Activated CD8-positive, alpha-beta T cell treated with anti-CD3 and anti-CD28 coated beads, Interleukin-2, amount 10 ng/mL, durations not matched to agents 7 days and 5 days (primary cell): Measurements from ENCODE around the gene LDLRAD3. TPM values are rescaled to one million over a fixed set of nuclear protein-coding genes. Genes with fewer than 3 reads are reported as not detected.

Source experiments
- ATAC-seq: fragments of 150-1000 bp; cut with Tn5 transposase; one replicate; pipeline ENCODE4 v1.10.0; 2021; ENCODE audit warnings: moderate library complexity
- CTCF ChIA-PET: fragments of 350-600 bp; sonication (Branson Sonifier 250); formaldehyde crosslinking; loops from one replicate; lab custom pipeline; 2021; ENCODE audit warnings: antibody characterized with exemption; lab: Charles Lee
- POLR2A ChIA-PET: fragments of 350-600 bp; sonication (Branson Sonifier 250); formaldehyde crosslinking; loops from one replicate; lab custom pipeline; 2021; ENCODE audit warnings: antibody characterized with exemption; lab: Charles Lee
- DNase-seq: peaks from one replicate; pipeline ENCODE4 v3.0.0-alpha.2; 2020
- H3K27ac Mint-ChIP-seq: one replicate; pipeline ENCODE4 v1.8.0; 2021; ENCODE audit warnings: mild to moderate bottlenecking, mixed read lengths
- H3K27me3 Mint-ChIP-seq: one replicate; pipeline ENCODE4 v1.8.0; 2021; ENCODE audit warnings: low read depth, mixed read lengths
- H3K36me3 Mint-ChIP-seq: one replicate; pipeline ENCODE4 v1.8.0; 2021; ENCODE audit warnings: low read depth, mixed read lengths
- H3K4me1 Mint-ChIP-seq: one replicate; pipeline ENCODE4 v1.8.0; 2021; ENCODE audit warnings: low read depth, mixed read lengths
- H3K4me3 Mint-ChIP-seq: one replicate; pipeline ENCODE4 v1.8.0; 2021; ENCODE audit warnings: mild to moderate bottlenecking, mixed read lengths
- H3K9me3 Mint-ChIP-seq: one replicate; pipeline ENCODE4 v1.8.0; 2022; ENCODE audit warnings: mixed read lengths; ENCODE audit not compliant: insufficient read depth
- total RNA-seq, 2 experiments: library from RNA; stranded (reverse); gene quantifications; one replicate each; pipeline ENCODE4 v1.2.3, GENCODE V29; 2021

LDLRAD3 gene
- total RNA-seq, 2 experiments from 2014 or later, result 0.21 TPM; not detected in 1

DNA sequence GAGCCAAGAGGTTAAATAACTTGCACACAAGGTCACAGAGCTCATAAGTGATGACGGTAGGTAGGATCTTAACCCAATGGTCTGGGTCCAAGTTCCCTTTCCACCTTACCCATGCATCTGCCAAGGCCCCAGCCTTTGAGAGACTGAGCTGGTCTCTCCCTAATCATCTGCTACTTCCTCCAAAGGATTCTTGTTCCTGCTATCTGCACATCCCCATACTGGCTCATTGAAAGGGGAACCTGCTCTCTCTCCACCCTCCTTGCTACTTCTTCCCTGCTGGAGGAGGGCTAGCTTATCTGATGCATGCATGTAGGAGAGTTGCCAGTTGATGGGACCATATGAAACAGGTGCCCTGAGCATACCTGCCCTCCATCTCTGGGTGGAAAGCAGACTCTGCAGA is 297.6 kb downstream of the LDLRAD3 start:
- ChIA-PET POLR2A (no interaction called here), CTCF (no interaction called here)
- Mint-ChIP-seq H3K36me3 (no peaks in the 10 kb centered on the region), H3K4me1 (no peaks in the 10 kb centered on the region), H3K27ac (no peak overlapping the region), H3K9me3 (no peaks in the 10 kb centered on the region), H3K4me3 (no peak overlapping the region), H3K27me3 (no peaks in the 10 kb centered on the region)
- ATAC-seq (no peak), DNase-seq (no peak)

DNA sequence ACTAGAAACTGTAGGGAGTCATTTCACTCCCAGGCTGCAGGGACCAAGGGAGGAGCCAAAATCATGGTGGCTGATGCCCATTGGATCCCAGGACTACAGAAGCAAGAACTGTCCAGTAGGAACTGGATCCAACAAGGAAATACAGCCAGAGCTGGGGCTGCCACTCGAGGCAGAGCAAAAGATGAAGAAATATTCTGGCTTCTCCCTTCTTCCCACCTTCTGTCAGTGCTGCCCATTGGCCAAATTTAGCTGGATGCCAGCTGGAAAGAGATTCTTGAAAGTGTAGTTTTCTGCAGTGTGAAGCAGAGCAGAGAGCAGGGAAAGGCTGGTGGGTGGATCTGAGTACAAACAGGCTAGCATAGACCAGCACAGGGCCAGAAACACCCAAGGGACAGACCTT is 299.8 kb downstream of the LDLRAD3 start:
- no peak for ATAC-seq
- CTCF ChIA-PET, result no interaction called here

DNA sequence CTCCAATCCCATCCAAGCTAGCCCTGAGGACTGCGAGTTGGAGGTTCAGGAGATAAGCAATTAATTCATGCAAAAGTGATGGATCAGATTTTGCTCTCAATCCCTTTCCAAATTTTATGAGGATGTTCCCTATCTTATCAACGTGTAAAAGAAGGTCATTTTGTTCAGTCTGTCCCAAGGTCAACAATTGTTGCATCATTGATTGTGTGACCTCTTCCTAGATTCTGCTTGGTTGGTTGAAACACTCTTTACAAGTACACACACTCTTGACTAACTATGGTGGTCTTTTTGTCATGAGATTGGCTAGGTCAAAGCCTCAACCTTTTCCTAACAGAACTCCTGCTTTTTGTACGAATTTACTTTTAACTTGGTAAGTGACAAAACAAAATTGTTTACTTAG is 303.6 kb downstream of the LDLRAD3 start:
- H3K36me3 Mint-ChIP-seq, result no peaks in the 10 kb centered on the region
- CTCF ChIA-PET, result no interaction called here
- POLR2A ChIA-PET, result no interaction called here
- no peaks in the 10 kb centered on the region for H3K4me1 Mint-ChIP-seq
- DNase-seq (no peak), ATAC-seq (no peak)
- peaks cover 18% of the 10 kb centered on the region for H3K27me3 Mint-ChIP-seq
- no peaks in the 10 kb centered on the region for H3K9me3 Mint-ChIP-seq
- no peak overlapping the region for H3K27ac Mint-ChIP-seq
- H3K4me3 Mint-ChIP-seq, result no peak overlapping the region

More for the DNA sequence above, 299.8 kb downstream of the LDLRAD3 start:
- no peaks in the 10 kb centered on the region for H3K9me3 Mint-ChIP-seq
- POLR2A ChIA-PET, result no interaction called here
- no peak overlapping the region for H3K27ac Mint-ChIP-seq
- no peaks in the 10 kb centered on the region for H3K4me1 Mint-ChIP-seq
- no peaks in the 10 kb centered on the region for H3K36me3 Mint-ChIP-seq
- peaks cover 12% of the 10 kb centered on the region for H3K27me3 Mint-ChIP-seq
- no peak for DNase-seq
- no peak overlapping the region for H3K4me3 Mint-ChIP-seq

DNA sequence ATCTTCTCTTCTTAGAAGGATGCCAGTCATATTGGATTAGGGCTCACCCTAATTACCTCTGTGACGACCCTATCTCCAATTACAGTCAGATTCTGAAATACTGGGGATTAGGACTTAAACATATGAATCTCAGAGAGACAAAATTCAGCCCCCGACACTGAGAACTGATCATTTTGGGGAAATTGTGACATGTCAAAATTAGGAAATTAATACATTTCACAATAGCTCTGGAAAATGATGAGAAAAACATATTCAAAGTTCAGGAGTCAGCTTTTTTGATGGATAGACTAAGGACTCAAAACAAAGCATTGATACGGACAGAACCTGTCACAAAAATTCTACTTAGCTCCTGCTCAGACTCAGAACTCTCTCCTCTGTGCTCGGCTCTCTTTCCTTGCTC is 304.6 kb downstream of the LDLRAD3 start:
- no peak for DNase-seq
- no peak overlapping the region for H3K4me3 Mint-ChIP-seq
- H3K27ac Mint-ChIP-seq, result no peak overlapping the region
- ATAC-seq, result no peak
- H3K27me3 Mint-ChIP-seq, result peaks cover 18% of the 10 kb centered on the region
- H3K36me3 Mint-ChIP-seq, result no peaks in the 10 kb centered on the region
- no peaks in the 10 kb centered on the region for H3K9me3 Mint-ChIP-seq
- ChIA-PET POLR2A (no interaction called here), CTCF (interaction anchor here (0.6 to 1.1 kb wide), 2 partner anchors 18 to 19 kb away, joined by 3 read pairs; no protein-coding TSS in a partner anchor)
- H3K4me1 Mint-ChIP-seq, result no peaks in the 10 kb centered on the region

DNA sequence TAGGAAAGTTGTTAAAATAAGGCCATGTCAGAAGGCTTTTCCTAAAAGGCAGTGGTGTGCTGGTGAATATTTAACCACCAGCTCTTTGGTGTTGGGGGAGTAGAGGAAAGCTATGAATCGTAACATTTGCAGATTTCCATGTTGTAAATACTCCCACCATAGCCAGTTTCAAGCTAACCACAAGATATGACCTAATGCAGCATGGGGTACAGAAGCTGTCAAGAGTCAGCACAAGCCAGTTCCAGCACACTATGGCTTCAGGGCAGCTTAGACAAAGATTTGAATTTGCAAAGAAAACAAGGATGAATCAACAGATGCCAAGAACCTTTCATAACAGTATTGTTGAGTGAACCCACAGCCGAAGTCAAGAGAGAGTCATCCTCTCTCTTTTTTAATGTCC is 305.4 kb downstream of the LDLRAD3 start:
- H3K4me3 Mint-ChIP-seq, result no peak overlapping the region
- ATAC-seq (no peak), DNase-seq (no peak)
- no peaks in the 10 kb centered on the region for H3K4me1 Mint-ChIP-seq
- H3K36me3 Mint-ChIP-seq, result no peaks in the 10 kb centered on the region
- ChIA-PET POLR2A (no interaction called here), CTCF (interaction anchor here (1.0 to 1.1 kb wide), 2 partner anchors 17 to 18 kb away, joined by 3 to 4 read pairs; no protein-coding TSS in a partner anchor)
- H3K9me3 Mint-ChIP-seq, result no peaks in the 10 kb centered on the region
- no peak overlapping the region for H3K27ac Mint-ChIP-seq
- peaks cover 18% of the 10 kb centered on the region for H3K27me3 Mint-ChIP-seq

DNA sequence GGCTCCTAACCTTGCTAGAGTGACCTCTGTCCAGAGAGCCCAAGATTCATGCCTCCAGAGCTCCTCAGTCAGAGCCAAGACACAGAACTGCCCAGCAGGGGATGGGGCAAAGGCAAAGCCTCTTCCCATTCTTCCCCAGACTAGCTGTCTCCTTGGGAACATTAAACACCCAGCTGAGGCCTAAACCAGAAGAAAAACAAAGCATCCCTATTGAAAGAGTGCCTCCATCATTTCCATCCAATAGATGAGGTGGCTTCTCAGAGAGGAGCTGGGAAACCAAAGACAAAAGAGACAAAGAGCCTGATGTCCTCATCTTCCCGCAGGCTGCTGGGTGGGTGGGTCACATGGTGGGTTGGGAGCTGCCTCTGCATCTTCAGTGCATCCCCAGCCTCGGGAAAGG is 308.0 kb downstream of the LDLRAD3 start:
- ChIA-PET POLR2A (no interaction called here), CTCF (interaction anchor here (1.1 kb wide), 1 partner anchor 15 kb away, joined by 3 read pairs; no protein-coding TSS in a partner anchor)
- no peak for ATAC-seq
- no peaks in the 10 kb centered on the region for H3K4me1 Mint-ChIP-seq
- H3K9me3 Mint-ChIP-seq, result no peaks in the 10 kb centered on the region
- no peaks in the 10 kb centered on the region for H3K36me3 Mint-ChIP-seq
- peaks cover 16% of the 10 kb centered on the region for H3K27me3 Mint-ChIP-seq
- no peak for DNase-seq
- H3K27ac Mint-ChIP-seq, result no peak overlapping the region
- H3K4me3 Mint-ChIP-seq, result no peak overlapping the region

DNA sequence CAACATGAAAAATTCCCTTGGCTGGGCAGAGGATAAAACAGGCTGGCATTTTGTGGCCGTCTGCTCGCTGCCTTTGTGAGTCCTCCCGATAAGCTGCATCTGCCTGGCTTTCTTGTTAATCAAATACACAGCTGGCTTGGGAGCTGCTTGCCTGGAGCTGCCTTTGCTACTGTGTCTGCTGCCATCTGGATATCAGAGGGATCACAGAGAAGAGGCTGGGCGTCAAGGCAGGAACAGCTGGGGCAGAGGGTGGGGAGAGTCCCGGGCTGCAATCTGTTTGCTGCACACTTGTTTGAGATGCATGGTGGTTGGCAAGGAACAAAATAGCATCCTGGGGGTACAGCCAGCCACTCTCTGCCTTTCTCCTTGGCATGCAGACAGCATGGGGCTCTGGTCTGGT is 309.4 kb downstream of the LDLRAD3 start:
- ChIA-PET POLR2A (no interaction called here), CTCF (no interaction called here)
- H3K4me3 Mint-ChIP-seq, result no peak overlapping the region
- H3K4me1 Mint-ChIP-seq, result no peaks in the 10 kb centered on the region
- H3K27me3 Mint-ChIP-seq, result peaks cover 11% of the 10 kb centered on the region
- ATAC-seq (no peak), DNase-seq (no peak)
- H3K27ac Mint-ChIP-seq, result no peak overlapping the region
- H3K36me3 Mint-ChIP-seq, result no peaks in the 10 kb centered on the region
- H3K9me3 Mint-ChIP-seq, result no peaks in the 10 kb centered on the region

DNA sequence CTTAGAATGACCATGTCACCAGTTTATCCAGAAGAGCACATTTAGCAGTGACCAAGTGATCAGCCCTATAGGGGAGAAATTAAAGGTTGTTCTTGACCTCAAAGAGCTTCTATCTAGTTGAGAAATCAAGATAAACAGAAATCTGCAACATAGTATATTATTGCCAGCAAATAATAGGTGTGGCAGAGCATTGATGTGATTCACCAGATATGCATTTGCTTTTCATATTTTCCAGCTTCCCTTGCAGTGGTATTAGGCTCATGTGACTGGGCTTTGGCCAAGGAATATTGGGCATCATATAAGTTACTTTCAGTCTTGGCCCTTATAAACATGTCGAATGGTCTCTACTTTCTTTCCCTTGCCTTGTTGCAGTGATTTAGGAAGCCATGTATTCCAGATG is 310.9 kb downstream of the LDLRAD3 start:
- Mint-ChIP-seq H3K4me1 (no peaks in the 10 kb centered on the region), H3K27ac (no peak overlapping the region), H3K27me3 (peaks cover 11% of the 10 kb centered on the region), H3K9me3 (no peaks in the 10 kb centered on the region), H3K4me3 (no peak overlapping the region), H3K36me3 (no peaks in the 10 kb centered on the region)
- ChIA-PET CTCF (interaction anchor here (4.0 kb wide), 1 partner anchor 13 kb away, joined by 22 read pairs; no protein-coding TSS in a partner anchor), POLR2A (no interaction called here)
- DNase-seq (no peak), ATAC-seq (no peak)

DNA sequence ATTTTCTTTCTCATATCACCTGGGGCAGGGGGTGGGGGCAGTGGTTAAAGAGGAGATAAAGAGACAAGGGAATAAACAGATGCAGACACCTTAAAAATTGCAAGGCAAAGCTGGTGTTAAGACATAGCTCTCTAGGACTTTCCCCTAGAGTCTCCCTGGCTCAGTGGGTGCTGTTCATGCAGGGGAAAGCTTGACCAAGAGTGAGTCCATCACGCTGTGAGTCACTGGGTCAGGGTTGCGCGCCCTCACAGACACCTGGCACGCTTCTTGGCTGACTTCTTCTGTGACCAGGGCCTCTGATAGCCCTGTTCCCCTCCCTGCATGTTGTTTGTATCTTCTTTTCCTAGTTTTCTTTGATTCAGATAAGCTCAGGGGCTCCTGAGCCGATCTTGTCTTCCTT is 313.5 kb downstream of the LDLRAD3 start:
- no peak overlapping the region for H3K27ac Mint-ChIP-seq
- H3K4me3 Mint-ChIP-seq, result no peak overlapping the region
- CTCF ChIA-PET, result interaction anchor here (1.0 to 4.0 kb wide), 2 partner anchors 10 to 215 kb away, joined by 4 to 22 read pairs; no protein-coding TSS in a partner anchor
- H3K36me3 Mint-ChIP-seq, result no peaks in the 10 kb centered on the region
- no peaks in the 10 kb centered on the region for H3K9me3 Mint-ChIP-seq
- DNase-seq, result no peak
- no peak for ATAC-seq
- no peaks in the 10 kb centered on the region for H3K4me1 Mint-ChIP-seq
- POLR2A ChIA-PET, result no interaction called here
- H3K27me3 Mint-ChIP-seq, result peaks cover 6% of the 10 kb centered on the region

DNA sequence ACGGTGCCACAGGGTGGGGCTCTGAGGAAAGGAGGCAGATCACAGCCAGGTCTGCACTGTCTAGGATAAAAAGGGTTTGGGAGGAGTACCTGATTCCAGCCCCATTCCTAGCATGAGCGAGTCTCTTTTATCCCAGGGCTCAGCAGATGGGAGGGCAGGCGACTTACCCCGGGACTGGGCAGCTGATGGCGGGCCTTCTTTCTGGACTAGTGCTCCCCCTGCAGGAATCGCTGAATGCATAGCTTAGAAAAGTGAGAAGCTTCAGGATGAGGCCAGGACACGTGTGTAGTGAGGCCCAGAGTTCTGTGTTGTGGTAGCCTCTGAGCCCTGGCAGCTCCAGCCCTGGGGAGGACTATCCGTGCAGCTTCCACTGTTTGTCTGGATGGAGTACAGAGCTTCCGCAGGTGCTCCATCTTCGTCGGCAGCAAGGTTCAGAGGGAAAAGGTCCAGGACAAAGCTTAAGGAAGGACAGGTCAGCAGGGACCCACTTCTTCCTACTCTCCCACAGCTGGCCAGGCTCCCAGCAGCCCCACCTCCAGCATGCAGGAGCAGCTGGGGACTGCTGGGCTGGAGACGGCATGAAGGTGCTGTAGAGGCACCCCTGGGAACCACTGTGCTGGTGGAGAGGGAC is 315.0 kb downstream of the LDLRAD3 start:
- Mint-ChIP-seq H3K27me3 (peaks cover 6% of the 10 kb centered on the region), H3K36me3 (no peaks in the 10 kb centered on the region), H3K4me1 (no peaks in the 10 kb centered on the region), H3K4me3 (no peak overlapping the region), H3K27ac (no peak overlapping the region), H3K9me3 (no peaks in the 10 kb centered on the region)
- peak; percentile 27 for DNase-seq
- ChIA-PET POLR2A (interaction anchor here (0.6 kb wide), 1 partner anchor 43 kb away, joined by 3 read pairs; no protein-coding TSS in a partner anchor), CTCF (interaction anchor here (0.9 to 4.0 kb wide), 3 partner anchors 8 to 643 kb away, joined by 3 to 22 read pairs (median 6); no protein-coding TSS in a partner anchor)
- ATAC-seq, result no peak

DNA sequence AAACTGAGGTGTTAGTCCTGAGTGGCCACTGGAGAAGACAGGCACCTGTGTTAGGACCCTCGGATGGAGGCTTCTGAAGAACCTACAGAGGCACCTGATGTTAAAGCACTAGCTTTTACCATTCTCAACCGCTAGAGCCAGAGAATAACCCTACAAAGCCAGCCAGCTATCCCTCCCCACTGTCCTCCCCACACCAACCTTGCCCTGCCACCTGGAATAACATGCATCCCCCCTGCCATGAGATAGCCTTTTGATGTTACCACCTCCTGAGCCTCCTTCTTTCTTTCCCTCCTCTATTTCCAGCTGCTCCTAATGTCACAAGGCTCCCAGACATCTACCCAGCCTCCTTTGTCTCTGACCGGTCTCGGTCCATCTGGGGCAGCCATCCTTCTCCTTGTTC is 317.2 kb downstream of the LDLRAD3 start:
- ChIA-PET CTCF (no interaction called here), POLR2A (no interaction called here)
- Mint-ChIP-seq H3K4me3 (no peak overlapping the region), H3K27ac (no peak overlapping the region), H3K9me3 (no peaks in the 10 kb centered on the region), H3K36me3 (no peaks in the 10 kb centered on the region), H3K4me1 (no peaks in the 10 kb centered on the region), H3K27me3 (peaks cover 6% of the 10 kb centered on the region)
- DNase-seq (no peak), ATAC-seq (no peak)

DNA sequence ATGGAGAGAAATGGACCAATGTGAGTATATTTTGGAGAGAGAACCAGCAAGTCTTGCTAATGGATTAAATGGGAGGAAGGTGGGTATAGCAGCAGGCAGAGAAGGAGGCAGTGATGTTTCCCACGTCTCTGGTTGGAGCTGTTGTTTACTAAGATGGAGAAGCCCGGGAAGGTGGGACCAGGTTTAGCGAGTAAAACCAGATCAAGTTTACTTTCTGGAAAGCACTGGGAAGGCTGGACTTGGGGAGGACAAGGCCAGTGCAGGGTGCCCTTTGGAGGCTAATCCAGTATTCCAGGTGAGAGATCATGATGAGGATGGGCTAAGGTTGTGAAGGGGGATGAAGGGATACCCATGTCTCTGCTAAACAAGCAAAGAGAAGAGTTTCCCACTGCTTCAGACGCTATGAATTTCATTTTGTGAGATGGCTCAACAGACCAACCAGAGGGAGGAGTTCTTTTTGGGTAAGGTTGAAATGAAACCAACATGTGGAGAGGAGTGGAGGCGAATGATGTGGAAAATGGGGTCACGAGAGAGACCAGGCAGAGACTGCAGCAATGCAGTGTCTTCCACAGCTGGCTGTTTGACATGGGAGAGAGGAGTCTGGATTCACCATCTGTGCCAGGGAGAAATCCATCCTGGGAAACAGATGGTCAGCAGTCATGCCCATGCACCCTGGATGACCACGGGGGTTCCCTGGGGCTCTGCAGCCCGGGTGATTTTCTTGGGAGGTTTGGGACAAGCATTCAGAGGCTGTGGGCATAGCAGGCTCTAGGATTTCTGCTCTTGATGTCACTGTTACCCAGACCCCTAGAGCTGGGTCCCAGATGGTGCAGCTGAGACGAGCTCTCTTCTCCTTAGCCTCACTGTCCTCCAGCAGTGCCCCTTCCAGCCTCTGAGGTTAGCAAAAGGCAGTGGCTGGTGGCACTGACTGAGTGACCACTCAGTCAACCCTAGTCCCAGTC is 320.4 kb downstream of the LDLRAD3 start:
- DNase-seq (no peak), ATAC-seq (no peak)
- Mint-ChIP-seq H3K36me3 (no peaks in the 10 kb centered on the region), H3K4me1 (no peaks in the 10 kb centered on the region), H3K27me3 (no peaks in the 10 kb centered on the region), H3K4me3 (no peak overlapping the region), H3K9me3 (no peaks in the 10 kb centered on the region), H3K27ac (no peak overlapping the region)
- POLR2A ChIA-PET, result no interaction called here
- CTCF ChIA-PET, result interaction anchor here (1.3 kb wide), 1 partner anchor 229 kb away, joined by 3 read pairs; no protein-coding TSS in a partner anchor
